IMR-90 (cell line): ENCODE measurements around the gene TRPC3. TPM values are rescaled to one million over a fixed set of nuclear protein-coding genes. Genes with fewer than 3 reads are reported as not detected.

Source experiments
- ATAC-seq: fragments of 200-7000 bp; cut with Tn5 transposase; 2 replicates; pipeline ENCODE4 v1.9.1; 2020; ENCODE audit warnings: low read depth, mild to moderate bottlenecking, moderate library complexity
- BruUV-seq: library from RNA; stranded (reverse); fragments of 400-500 nt; replicated peaks from 2 replicates; lab custom pipeline; 2021; lab: Mats Ljungman, UMichigan
- CTCF ChIA-PET: fragments of 300-600 bp; formaldehyde crosslinking; extraction: SDS; loops from one replicate; lab custom pipeline; 2021; ENCODE audit warnings: antibody characterized with exemption; lab: Yijun Ruan, JAX
- POLR2A ChIA-PET: fragments of 300-600 bp; sonication (Branson Sonifier 250); formaldehyde crosslinking; loops from one replicate; lab custom pipeline; 2022; ENCODE audit warnings: antibody characterized with exemption; ENCODE audit not compliant: unreplicated experiment; lab: Charles Lee
- DNase-seq: peaks from one replicate; pipeline ENCODE4 v3.0.0; 2013
- H2AFZ ChIP-seq: replicated peaks from 2 replicates; pipeline ENCODE3; 2013; ENCODE audit warnings: low read length, mild to moderate bottlenecking; ENCODE audit not compliant: poor library complexity
- H2AK5ac ChIP-seq: 2 replicates; pipeline ENCODE4 v1.6.1; 2013; ENCODE audit warnings: low read depth, low read length, inconsistent platforms
- H2AK9ac ChIP-seq: replicated peaks from 2 replicates; pipeline ENCODE3; 2013; ENCODE audit warnings: mild to moderate bottlenecking, low read depth, low read length, moderate library complexity; ENCODE audit not compliant: poor library complexity
- H2BK120ac ChIP-seq: 2 replicates; pipeline ENCODE4 v1.6.1; 2013; ENCODE audit warnings: low read depth, low read length, inconsistent platforms
- H2BK15ac ChIP-seq: 3 replicates; pipeline ENCODE4 v1.6.1; 2013; ENCODE audit warnings: low read depth, low read length, inconsistent platforms
- H2BK20ac ChIP-seq: 2 replicates; pipeline ENCODE4 v1.6.1; 2013; ENCODE audit warnings: low read depth, mild to moderate bottlenecking, inconsistent platforms, low read length, moderate library complexity
- H2BK5ac ChIP-seq: 2 replicates; pipeline ENCODE4 v1.6.1; 2013; ENCODE audit warnings: mild to moderate bottlenecking, low read depth, low read length, inconsistent platforms; ENCODE audit not compliant: poor library complexity, severe bottlenecking
- H3K14ac ChIP-seq: replicated peaks from 2 replicates; pipeline ENCODE4 v1.6.1; 2013; ENCODE audit warnings: low read depth, low read length, inconsistent platforms
- H3K18ac ChIP-seq: 2 replicates; pipeline ENCODE4 v1.6.1; 2013; ENCODE audit warnings: low read depth, low read length, control low read depth
- H3K23ac ChIP-seq: 2 replicates; pipeline ENCODE4 v1.6.1; 2013; ENCODE audit warnings: low read depth, low read length, inconsistent platforms
- H3K27ac ChIP-seq: 2 replicates; pipeline ENCODE4 v1.5.1; 2013; ENCODE audit warnings: mild to moderate bottlenecking, control low read depth, low read length; ENCODE audit not compliant: insufficient read depth
- H3K27me3 ChIP-seq: 2 replicates; pipeline ENCODE4 v1.6.1; 2013; ENCODE audit warnings: low read length; ENCODE audit not compliant: control insufficient read depth, insufficient read depth
- H3K36me3 ChIP-seq: 2 replicates; pipeline ENCODE4 v1.6.1; 2013; ENCODE audit warnings: low read length, mixed read lengths; ENCODE audit not compliant: control insufficient read depth, insufficient read depth
- H3K4ac ChIP-seq: 2 replicates; pipeline ENCODE4 v1.6.1; 2013; ENCODE audit warnings: low read depth, low read length, inconsistent platforms
- H3K4me1 ChIP-seq: 2 replicates; pipeline ENCODE4 v1.6.1; 2013; ENCODE audit warnings: low read length, mixed read lengths; ENCODE audit not compliant: control insufficient read depth, insufficient read depth
- H3K4me2 ChIP-seq: 2 replicates; pipeline ENCODE4 v1.6.1; 2013; ENCODE audit warnings: low read depth, mild to moderate bottlenecking, control low read depth, low read length, moderate library complexity
- H3K4me3 ChIP-seq: 2 replicates; pipeline ENCODE4 v1.5.1; 2013; ENCODE audit warnings: low read depth, mild to moderate bottlenecking, control low read depth, low read length, moderate library complexity; ENCODE audit not compliant: insufficient read depth
- H3K56ac ChIP-seq: 2 replicates; pipeline ENCODE4 v1.6.1; 2013; ENCODE audit warnings: low read length, inconsistent platforms; ENCODE audit not compliant: insufficient read depth; ENCODE audit errors: extremely low read depth
- H3K79me1 ChIP-seq, 2 experiments: 2 replicates each; pipeline ENCODE4 v1.6.1; 2013; ENCODE audit warnings: low read length in 2 of 2, inconsistent platforms in 1 of 2, low read depth in 1 of 2
- H3K9ac ChIP-seq: 2 replicates; pipeline ENCODE4 v1.6.1; 2013; ENCODE audit warnings: low read depth, low read length, control low read depth
- H3K9me1 ChIP-seq: 2 replicates; pipeline ENCODE4 v1.6.1; 2013; ENCODE audit warnings: low read length, inconsistent platforms; ENCODE audit not compliant: insufficient read depth
- H3K9me3 ChIP-seq: 2 replicates; pipeline ENCODE4 v1.6.1; 2013; ENCODE audit warnings: low read length; ENCODE audit not compliant: control insufficient read depth, insufficient read depth
- H4K20me1 ChIP-seq: 2 replicates; pipeline ENCODE4 v1.6.1; 2013; ENCODE audit warnings: low read length, inconsistent platforms; ENCODE audit not compliant: insufficient read depth
- H4K5ac ChIP-seq: 2 replicates; pipeline ENCODE4 v1.6.1; 2013; ENCODE audit warnings: mild to moderate bottlenecking, low read depth, low read length, control low read depth
- H4K8ac ChIP-seq, 2 experiments: 2 replicates each; pipeline ENCODE4 v1.6.1; 2013; ENCODE audit warnings: low read depth in 2 of 2, low read length in 2 of 2, control low read depth in 1 of 2, inconsistent platforms in 1 of 2
- H4K91ac ChIP-seq: 2 replicates; pipeline ENCODE4 v1.6.1; 2013; ENCODE audit warnings: low read depth, low read length, inconsistent platforms; ENCODE audit not compliant: insufficient read depth
- CEBPB ChIP-seq: IDR thresholded peaks from 2 replicates; pipeline ENCODE4 v1.6.1; 2012; ENCODE audit warnings: low read depth, low read length, improper control_type of control experiment
- CHD1 ChIP-seq: IDR thresholded peaks from 2 replicates; pipeline ENCODE4 v1.6.1; 2012; ENCODE audit warnings: low read depth, low read length, improper control_type of control experiment
- MAFK ChIP-seq: IDR thresholded peaks from 2 replicates; pipeline ENCODE4 v1.6.1; 2012; ENCODE audit warnings: low read depth, low read length, improper control_type of control experiment
- NFE2L2 ChIP-seq: fragments of 150-350 bp; IDR thresholded peaks from 2 replicates; pipeline ENCODE4 v1.6.1; 2016; ENCODE audit warnings: low read depth, mild to moderate bottlenecking, low read length
- RFX5 ChIP-seq: IDR thresholded peaks from 2 replicates; pipeline ENCODE4 v1.8.0; 2012; ENCODE audit warnings: low read depth, mild to moderate bottlenecking, low read length, moderate library complexity
- WGBS, 2 experiments: methylation state at CpG; one replicate each; pipeline versions ENCODE4 v1.1.5 to v1.1.7; 2013; ENCODE audit warnings: missing lambda C conversion rate in 2 of 2; ENCODE audit not compliant: insufficient read length in 1 of 2; ENCODE audit errors: extremely low coverage in 2 of 2; 5-methylcytosine and 5-hydroxymethylcytosine counted together
- dilution Hi-C: fragments of 300-500 bp; cut with HindIII; formaldehyde crosslinking; loops from one replicate; pipeline ENCODE4 v1.14.3; 2018; ENCODE audit warnings: low sequenced_read_pairs; ENCODE audit not compliant: unreplicated experiment
- in situ Hi-C: fragments of 300-500 bp; cut with MboI; formaldehyde crosslinking; loops from 3 replicates; pipeline ENCODE4 v1.14.3; 2019; ENCODE audit warnings: low sequenced_read_pairs, inconsistent platforms, mixed read lengths
- intact Hi-C: fragments of 100-400 bp; cut with micrococcal nuclease; formaldehyde crosslinking; loops from 2 replicates; pipeline ENCODE4 v1.10.0; 2022
- polyA plus RNA-seq, 3 experiments: library from polyadenylated mRNA; depleted of rRNA; stranded (reverse); fragments of >200 nt; gene quantifications; 2 replicates each; pipeline ENCODE4 v1.2.3, GENCODE V29; 2012; ENCODE audit warnings: low replicate concordance in 1 of 3
- total RNA-seq: library from RNA; depleted of rRNA; stranded (reverse); fragments of >200 nt; gene quantifications from 2 replicates; pipeline ENCODE4 v1.2.3, GENCODE V29; 2012

The TRPC3 gene
- total and polyA plus RNA-seq, 2 of the 4 experiments (the other 2 are of a cell fraction) = 1.1 to 2.7 TPM

DNA sequence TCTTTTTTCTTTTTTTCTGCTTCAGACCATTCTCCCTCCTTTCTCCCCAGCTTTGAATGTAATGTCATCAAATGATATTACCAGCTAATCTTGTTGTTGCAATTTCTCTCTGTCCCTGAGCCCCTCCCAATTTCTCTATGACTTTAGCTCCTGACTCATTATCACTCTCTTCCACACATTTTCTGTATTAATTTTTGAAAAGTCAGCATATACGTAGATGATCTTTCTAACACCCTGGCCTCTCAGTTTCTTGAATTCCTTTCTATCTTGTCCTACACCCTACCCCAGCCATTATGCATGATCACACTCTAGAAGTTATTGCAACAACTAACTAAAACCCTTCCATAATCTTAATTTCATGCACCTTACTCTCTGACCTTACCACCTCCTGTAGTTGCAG, 13.1 kb upstream of the TRPC3 start:
- H4K5ac ChIP-seq = no peak overlapping the region
- 73% methylated on average over 1 of the region's 1 CpG; no CpG with 5 or more reads in 1 of the 2 experiments for WGBS, 2 experiments
- dilution Hi-C loops = no loop called here
- H3K9me3 ChIP-seq = no peaks in the 10 kb centered on the region
- H2BK15ac ChIP-seq = no peak overlapping the region
- H2BK120ac ChIP-seq = no peak overlapping the region
- H3K4me3 ChIP-seq = no peak overlapping the region
- DNase-seq (no peak), ATAC-seq (no peak)
- no peak overlapping the region for H2AK9ac ChIP-seq
- no peaks in the 10 kb centered on the region for H3K79me1 ChIP-seq
- H3K27ac ChIP-seq = no peak overlapping the region
- intact Hi-C loops = no loop called here
- H3K4me1 ChIP-seq = no peaks in the 10 kb centered on the region
- no peak overlapping the region for H3K9ac ChIP-seq
- H3K36me3 ChIP-seq = no peaks in the 10 kb centered on the region
- no peak overlapping the region for H4K8ac ChIP-seq
- no peak overlapping the region for H2BK20ac ChIP-seq
- H4K20me1 ChIP-seq = no peaks in the 10 kb centered on the region
- H4K91ac ChIP-seq = no peak overlapping the region
- POLR2A ChIA-PET = interaction anchor here (0.6 kb wide), 1 partner anchor 186 kb away, joined by 11 read pairs; no protein-coding TSS in a partner anchor
- no peak for TF ChIP-seq RFX5
- TF ChIP-seq CEBPB = no peak
- TF ChIP-seq CHD1 = no peak
- TF ChIP-seq NFE2L2 = no peak
- TF ChIP-seq MAFK = peak; percentile 35; the same call in 1 of the 2 replicates
- H3K27me3 ChIP-seq = no peaks in the 10 kb centered on the region
- H3K14ac ChIP-seq = no peak overlapping the region
- in situ Hi-C loops = no loop called here
- H3K56ac ChIP-seq = no peak overlapping the region
- H3K18ac ChIP-seq = no peak overlapping the region
- no peak overlapping the region for H2AK5ac ChIP-seq
- H3K9me1 ChIP-seq = no peaks in the 10 kb centered on the region
- no peak overlapping the region for H3K23ac ChIP-seq
- no TSS peak for BruUV-seq
- H3K4ac ChIP-seq = no peak overlapping the region
- H2BK5ac ChIP-seq = no peak overlapping the region
- no peak overlapping the region for H2AFZ ChIP-seq
- H3K4me2 ChIP-seq = no peak overlapping the region
- CTCF ChIA-PET = no interaction called here
